HG02885 (cell line): ENCODE measurements around the gene COL4A1.

ENCODE experiments used
- ATAC-seq: cut with Tn5 transposase; IDR thresholded peaks from one replicate; pipeline ENCODE4 v1.9.1; 2021; ENCODE audit warnings: mild to moderate bottlenecking; ENCODE audit not compliant: unreplicated experiment, poor library complexity

COL4A1 gene

DNA sequence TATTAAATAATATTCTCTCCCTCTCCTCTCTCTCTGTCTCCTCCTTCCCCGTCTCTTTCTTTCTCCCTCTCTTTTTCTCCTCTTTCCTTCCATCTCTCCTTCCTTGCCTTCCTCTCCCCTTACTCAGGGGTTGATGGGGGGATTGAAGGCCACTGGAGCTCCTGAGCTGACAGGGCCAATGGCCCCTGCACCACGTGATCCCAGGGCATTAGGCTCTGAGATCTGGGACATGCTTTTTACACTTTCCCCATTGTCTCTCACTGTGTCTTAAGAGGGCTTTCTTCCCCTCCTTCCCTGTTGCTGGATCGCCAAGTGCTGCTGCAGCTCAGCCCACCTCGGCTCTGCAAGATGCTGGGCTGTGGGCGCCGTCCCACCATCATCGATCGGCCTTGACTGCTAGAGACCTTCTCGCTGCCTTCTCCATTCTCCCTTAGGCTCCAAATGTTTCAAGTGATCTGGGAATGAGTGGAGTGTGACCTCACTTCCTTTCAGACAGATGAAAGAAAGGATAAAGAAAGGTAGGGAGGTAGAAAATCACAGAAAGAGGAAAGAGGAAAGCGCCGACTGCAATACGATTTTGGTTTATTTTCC, 42.2 kb downstream of the COL4A1 start:
- no peak for ATAC-seq

- no peak for ATAC-seq
Observed at GRCh38 chr13:110263888-110264287, 43.1 kb downstream of the COL4A1 start.

GRCh38 chr13:110263404-110263803, 43.6 kb downstream of the COL4A1 start:
- no peak for ATAC-seq

GRCh38 chr13:110262508-110263291, 44.3 kb downstream of the COL4A1 start:
- no peak for ATAC-seq

DNA sequence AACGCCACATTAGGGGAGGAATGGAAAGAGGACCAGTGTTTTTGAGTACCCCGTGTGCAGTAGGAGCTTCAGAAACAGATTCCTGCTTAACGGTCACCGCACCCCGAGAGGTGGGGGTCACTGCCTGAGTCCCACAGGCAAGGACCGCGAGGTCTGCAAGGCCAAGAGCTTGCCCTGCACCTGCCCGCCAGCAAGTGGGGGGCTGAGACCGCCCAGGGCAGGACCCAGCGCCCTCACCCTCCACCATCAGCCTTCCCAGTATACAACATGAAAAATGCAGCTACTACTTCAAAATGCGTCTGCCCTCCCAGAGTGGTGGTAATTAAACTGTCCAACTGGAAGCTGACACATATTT, 44.9 kb downstream of the COL4A1 start:
- no peak for ATAC-seq

GRCh38 chr13:110261166-110262081, 45.5 kb downstream of the COL4A1 start:
- ATAC-seq = no peak

DNA sequence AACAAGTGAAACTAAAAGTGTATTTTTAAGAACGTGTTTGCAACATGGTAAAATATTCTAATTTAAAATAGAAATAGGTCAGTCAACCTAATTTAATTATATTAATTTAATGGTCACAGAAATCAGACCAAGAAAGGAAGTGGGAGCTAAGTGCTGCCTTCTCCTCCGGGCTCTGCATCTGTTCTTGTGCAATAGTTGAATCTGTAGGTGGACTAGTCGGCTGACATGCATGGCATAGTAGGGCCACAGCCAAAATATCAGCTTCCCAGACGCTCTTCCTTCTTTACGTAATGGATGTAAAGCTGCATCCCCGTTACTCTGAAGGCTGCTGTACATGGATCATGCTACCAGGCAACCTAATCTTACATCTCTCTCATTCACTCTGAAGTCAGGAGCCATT, 47.3 kb downstream of the COL4A1 start:
- no peak for ATAC-seq

- ATAC-seq = no peak
Observed at GRCh38 chr13:110258876-110259631, 47.9 kb downstream of the COL4A1 start.

DNA sequence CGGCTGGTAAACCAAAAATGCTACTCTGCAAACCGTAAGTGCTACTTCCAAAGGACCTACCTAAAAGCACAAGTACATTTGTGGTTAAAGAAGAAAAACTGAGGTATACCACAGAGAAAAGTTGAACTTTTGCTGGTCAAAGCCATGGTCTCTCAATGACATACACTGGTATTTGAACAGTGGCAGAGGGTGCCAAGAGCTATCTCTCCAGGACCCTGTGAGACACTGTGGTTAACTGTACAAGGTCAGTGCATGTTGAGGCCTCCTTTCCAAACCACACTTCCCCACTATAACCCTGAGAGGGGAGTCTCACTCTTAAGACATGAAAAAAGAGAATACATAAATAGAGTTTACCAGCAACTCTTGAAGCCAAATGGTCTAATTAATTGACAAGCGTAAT, 49.5 kb downstream of the COL4A1 start:
- no peak for ATAC-seq

DNA sequence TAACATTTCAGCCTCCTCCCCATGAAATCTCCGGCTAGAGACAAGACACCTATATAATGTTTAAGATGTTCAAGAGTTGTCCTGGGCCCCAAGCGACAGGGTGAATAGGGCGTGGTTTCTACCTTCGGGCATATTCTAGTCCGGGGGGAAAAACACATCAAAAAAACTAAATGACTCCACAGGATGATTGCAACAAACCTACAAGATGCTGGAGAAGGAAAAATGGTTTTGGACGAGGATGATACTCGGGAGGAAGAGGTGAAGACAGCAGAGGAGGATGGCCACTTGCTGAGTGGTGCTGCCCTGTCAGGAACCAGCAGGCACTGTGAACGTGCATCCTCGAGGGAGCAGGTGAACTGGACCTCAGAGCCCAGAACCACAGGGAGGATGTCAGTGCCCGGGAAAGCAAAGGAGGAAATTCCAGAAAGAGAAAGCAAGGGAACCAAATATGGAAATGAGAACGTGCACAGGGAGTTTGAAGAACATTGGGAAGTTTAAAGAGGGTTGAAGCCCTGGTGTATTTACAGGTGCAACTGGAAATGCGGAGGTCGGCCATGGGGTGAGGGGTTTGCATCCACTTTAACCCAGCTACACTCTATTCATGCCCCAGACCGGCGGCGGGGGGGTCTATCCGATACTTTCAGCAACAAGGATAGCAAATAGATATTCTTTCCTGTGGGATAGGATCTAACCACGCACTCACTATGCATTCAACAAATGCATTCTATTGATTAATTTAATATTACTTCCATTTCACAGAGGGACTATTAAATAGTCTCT, 50.6 kb downstream of the COL4A1 start:
- ATAC-seq = no peak

GRCh38 chr13:110254751-110255553, 52.0 kb downstream of the COL4A1 start:
- ATAC-seq = no peak

DNA sequence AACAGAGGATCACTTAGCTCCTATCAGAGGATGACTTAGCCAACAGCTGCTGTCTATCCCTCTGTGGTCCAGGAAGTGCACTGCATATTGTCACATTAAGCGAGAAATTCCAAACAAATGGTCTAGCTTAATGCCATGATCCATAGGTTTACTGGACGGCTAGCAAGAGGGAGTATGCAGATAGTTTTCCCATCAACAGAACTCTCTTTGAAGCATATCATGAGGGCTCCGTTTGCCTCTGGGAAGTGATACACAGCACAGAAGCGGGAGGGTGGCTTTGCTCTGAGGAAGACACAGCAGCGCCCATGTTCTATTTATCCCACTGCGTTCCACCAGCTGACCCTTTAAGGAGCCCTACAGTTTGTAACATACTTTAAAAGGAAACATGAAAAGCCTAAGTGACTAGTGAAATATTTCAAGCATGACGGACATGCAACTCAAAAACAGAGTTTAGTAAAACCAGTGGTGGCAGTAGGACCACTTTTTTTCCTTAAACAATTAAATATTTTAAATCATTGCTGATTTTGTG, 52.7 kb downstream of the COL4A1 start:
- no peak for ATAC-seq

DNA sequence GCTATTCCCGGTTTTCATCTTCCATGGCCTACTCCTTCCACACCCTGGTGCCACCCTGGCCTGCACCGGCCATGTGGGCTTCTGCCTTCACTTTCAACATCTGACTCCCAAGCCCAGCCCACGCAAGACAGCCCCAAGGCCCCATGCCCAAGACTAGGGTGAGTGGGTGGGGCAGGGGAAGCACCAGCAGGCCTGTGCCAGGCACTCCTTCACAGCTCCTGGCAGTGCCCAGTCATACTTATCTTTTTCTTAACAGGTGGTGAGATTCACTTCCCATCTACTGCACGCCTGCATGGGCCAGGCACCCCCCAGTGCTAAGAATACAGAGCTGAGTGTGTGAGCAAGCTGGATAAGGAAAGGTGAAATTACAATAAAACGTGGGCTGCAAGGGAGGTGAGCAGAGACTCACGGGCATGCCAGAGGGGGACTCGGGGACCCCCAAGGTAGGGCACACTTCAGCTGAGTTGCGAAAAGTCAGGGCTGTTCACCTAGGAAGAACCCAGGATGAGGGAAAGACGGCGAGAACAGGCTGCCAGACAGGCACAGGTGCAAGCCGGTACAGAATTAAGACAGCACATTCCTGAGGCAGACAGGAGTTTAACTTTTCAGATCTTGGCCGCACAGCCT, 55.7 kb downstream of the COL4A1 start:
- no peak for ATAC-seq

GRCh38 chr13:110250258-110250891, 56.6 kb downstream of the COL4A1 start:
- no peak for ATAC-seq

DNA sequence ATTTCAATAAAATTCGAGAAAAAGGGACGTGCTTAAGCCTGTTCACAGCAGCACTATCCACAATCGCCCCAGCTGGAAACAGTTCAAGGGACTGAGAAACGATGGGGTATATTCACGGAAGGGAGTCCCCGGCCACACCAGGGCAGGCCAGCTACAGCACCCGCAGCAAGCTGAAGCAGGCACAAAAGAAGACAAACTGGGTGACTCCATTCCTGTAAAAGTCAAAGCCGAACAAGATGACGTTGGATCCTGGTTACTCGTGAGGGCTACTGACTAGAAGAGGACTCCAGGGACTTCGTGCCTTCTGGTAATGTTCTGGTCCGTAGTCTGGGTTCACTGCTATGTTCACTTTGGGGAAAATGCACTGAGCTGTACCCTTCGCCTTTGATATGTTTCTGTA, 57.6 kb downstream of the COL4A1 start:
- ATAC-seq = no peak

DNA sequence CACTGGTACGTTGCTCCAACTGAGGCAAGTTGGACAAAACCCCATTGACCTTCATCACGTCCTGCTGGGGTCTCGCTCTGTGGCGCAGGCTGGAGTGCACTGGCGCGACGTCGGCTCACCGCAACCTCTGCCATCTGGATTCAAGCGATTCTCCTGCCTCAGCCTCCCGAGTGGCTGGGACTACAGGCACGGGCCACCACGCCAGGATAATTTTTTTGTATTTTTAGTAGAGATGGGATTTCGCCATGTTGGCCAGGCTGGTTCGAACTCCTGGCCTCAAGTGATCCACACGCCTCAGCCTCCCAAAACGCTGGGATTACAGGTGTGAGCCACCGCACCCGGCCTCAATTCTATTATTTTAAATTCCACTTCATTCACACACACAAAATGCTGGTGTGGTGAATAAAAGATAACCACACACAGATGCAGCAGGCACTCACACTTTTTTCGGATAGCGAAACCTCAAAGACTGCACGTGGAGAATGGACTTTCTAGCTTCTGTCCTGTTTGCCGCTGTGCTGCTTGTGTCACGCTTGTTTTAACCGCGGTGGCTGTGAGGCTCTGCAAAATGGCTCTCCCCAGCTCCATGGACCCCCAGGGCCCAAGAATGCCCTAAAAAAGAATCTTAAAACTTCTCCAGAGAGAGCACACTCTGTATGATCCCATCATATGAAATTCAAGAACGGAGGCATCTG, 58.4 kb downstream of the COL4A1 start:
- ATAC-seq = no peak

GRCh38 chr13:110246530-110246929, 60.4 kb downstream of the COL4A1 start:
- ATAC-seq = no peak
